Activated CD4-positive, alpha-beta memory T cell treated with anti-CD3 and anti-CD28 coated beads, Interleukin-2, amount 10 ng/mL, durations not matched to agents 7 days and 5 days (primary cell): ENCODE measurements around the gene ARHGAP30. TPM values are rescaled to one million over a fixed set of nuclear protein-coding genes. Genes with fewer than 3 reads are reported as not detected.

Source experiments
- CTCF ChIA-PET: fragments of 350-600 bp; sonication (Branson Sonifier 250); formaldehyde crosslinking; loops from one replicate; lab custom pipeline; 2021; ENCODE audit warnings: antibody characterized with exemption, inconsistent platforms; lab: Charles Lee
- POLR2A ChIA-PET: fragments of 350-600 bp; sonication (Branson Sonifier 250); formaldehyde crosslinking; loops from one replicate; lab custom pipeline; 2021; ENCODE audit warnings: antibody characterized with exemption; lab: Charles Lee
- DNase-seq: peaks from one replicate; pipeline ENCODE4 v3.0.0-alpha.2; 2020
- H3K27ac Mint-ChIP-seq: one replicate; pipeline ENCODE4 v1.8.0; 2021; ENCODE audit warnings: mild to moderate bottlenecking, mixed read lengths
- H3K27me3 Mint-ChIP-seq: one replicate; pipeline ENCODE4 v1.8.0; 2021; ENCODE audit warnings: mixed read lengths
- H3K36me3 Mint-ChIP-seq: one replicate; pipeline ENCODE4 v1.8.0; 2021; ENCODE audit warnings: low read depth, mixed read lengths
- H3K4me1 Mint-ChIP-seq: one replicate; pipeline ENCODE4 v1.8.0; 2021; ENCODE audit warnings: mixed read lengths
- H3K4me3 Mint-ChIP-seq: one replicate; pipeline ENCODE4 v1.8.0; 2021; ENCODE audit warnings: mild to moderate bottlenecking, mixed read lengths
- H3K9me3 Mint-ChIP-seq: one replicate; pipeline ENCODE4 v1.8.0; 2021; ENCODE audit warnings: mixed read lengths
- total RNA-seq, 2 experiments: library from RNA; stranded (reverse); gene quantifications; one replicate each; pipeline ENCODE4 v1.2.3, GENCODE V29; 2021

Gene ARHGAP30
- total RNA-seq, 2 experiments from 2014 or later: 331 to 339 TPM

DNA sequence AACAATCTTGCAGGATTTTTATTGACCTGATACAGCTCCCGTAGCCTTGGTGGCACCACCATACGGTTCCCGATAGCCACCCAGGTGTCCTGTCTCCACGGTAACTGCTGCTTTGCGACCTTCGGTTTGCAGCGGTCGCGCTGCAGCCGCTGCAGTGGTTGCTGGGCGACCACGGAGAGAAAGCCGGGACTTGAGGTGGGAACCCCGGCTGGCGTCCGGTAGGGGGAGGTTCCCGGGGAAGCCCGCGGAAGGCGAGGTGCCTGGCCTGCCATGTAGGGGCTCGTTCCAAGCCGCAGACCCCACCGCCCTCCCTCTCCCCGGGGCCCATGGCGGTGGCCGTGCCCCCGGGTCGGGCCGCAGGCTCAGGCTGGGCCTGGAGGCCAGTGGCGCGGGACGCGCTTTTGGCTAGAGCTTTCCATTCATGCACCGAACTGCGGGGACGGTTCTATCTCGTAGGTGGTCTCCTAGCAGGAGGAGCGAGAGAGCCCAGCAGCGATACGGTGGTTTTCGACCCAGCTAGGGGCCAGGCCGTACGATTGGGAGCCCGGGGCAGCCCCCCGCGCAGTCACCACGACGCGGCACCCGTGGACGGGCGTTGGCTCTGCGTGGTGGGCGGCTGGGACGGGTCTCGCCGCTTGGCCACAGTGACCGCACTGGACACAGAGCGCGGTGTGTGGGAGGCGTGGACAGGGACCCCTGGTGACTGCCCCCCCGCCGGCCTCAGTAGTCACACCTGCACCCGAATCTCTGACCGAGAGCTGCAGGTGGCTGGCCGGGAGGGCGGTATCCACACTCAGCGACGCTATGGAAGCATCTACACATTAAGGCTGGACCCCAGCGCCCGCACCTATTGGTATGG is 28.7 kb upstream of the ARHGAP30 start, which contains the start of gene KLHDC9:
TSS of gene KLHDC9 (plus strand) at position 152 of the 859 bp plus-strand sequence. CDS start at position 327, 175 bp downstream.
- Mint-ChIP-seq H3K4me1 (peaks cover 23% of the 10 kb centered on the region), H3K27ac (peak within 1 kb of the TSS; percentile 69), H3K36me3 (peaks cover 29% of the 10 kb centered on the region), H3K27me3 (peaks cover 6% of the 10 kb centered on the region), H3K4me3 (peak within 1 kb of the TSS; percentile 85), H3K9me3 (no peaks in the 10 kb centered on the region)
- ChIA-PET CTCF (interaction anchor here (0.6 to 7.5 kb wide), 28 partner anchors 10 to 429 kb away, joined by 3 to 128 read pairs (median 6); partner anchors contain the start of genes ARHGAP30, DEDD, F11R and ITLN2), POLR2A (interaction anchor here (0.6 to 9.5 kb wide), 16 partner anchors 11 to 254 kb away, joined by 3 to 142 read pairs (median 4); partner anchors contain the start of genes ARHGAP30, F11R, NIT1 and PFDN2)
- DNase-seq: peak; percentile 81

DNA sequence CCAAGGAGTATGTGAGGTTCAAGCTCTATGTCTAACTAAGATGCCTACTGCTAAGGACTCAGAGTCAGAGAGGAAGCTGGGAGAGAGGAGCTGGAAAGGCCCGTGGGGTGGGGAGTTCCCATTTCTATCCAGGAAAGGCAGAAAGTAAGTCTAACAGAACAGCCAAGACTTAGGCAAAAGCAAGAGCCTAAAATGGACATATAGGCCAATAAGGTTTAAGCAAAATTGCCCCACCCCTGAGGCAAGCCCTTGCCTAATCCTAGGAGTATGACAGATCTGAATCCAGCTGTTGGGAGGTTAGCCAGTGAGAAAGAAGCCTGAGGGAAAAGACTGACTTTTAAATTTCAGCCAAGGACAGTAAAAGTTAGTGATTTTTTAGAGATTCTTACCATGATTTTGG is 26.8 kb upstream of the ARHGAP30 start:
- ChIA-PET CTCF (interaction anchor here (0.6 to 7.5 kb wide), 18 partner anchors 8 to 262 kb away, joined by 3 to 128 read pairs (median 8); partner anchors contain the start of genes ARHGAP30, DEDD, NECTIN4 and NIT1), POLR2A (interaction anchor here (0.9 to 9.5 kb wide), 6 partner anchors 27 to 80 kb away, joined by 3 to 142 read pairs (median 8); partner anchors contain the start of genes ARHGAP30, B4GALT3, F11R and TSTD1)
- H3K4me1 Mint-ChIP-seq: peaks cover 39% of the 10 kb centered on the region
- peaks cover 6% of the 10 kb centered on the region for H3K27me3 Mint-ChIP-seq
- no peak overlapping the region for H3K27ac Mint-ChIP-seq
- H3K4me3 Mint-ChIP-seq: no peak overlapping the region
- DNase-seq: no peak
- H3K36me3 Mint-ChIP-seq: peaks cover 24% of the 10 kb centered on the region
- H3K9me3 Mint-ChIP-seq: no peaks in the 10 kb centered on the region

DNA sequence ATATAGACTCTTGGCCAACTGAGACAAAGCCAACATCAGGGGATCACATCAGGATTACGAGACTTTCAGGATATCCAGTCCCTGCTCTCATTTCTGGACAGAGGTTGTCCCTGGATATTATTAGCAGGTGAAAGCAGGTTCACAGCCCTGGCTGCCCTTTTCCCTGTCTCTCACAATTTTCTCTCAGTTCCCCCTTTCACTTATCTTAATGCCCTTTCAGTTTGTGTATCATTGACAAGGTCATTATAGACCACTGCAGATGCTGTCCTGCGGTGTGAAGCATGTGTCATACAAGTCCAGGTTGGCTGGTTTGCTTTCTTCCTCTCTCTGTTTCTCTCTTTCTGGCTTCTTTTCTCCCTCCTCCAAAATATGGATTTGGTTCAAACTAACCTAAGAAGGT is 26.3 kb upstream of the ARHGAP30 start:
- Mint-ChIP-seq H3K27ac (no peak overlapping the region), H3K27me3 (peaks cover 6% of the 10 kb centered on the region), H3K9me3 (no peaks in the 10 kb centered on the region), H3K36me3 (peaks cover 21% of the 10 kb centered on the region), H3K4me3 (no peak overlapping the region), H3K4me1 (peaks cover 40% of the 10 kb centered on the region)
- CTCF ChIA-PET: interaction anchor here (1.2 to 7.5 kb wide), 10 partner anchors 11 to 102 kb away, joined by 3 to 128 read pairs (median 17); partner anchors contain the start of genes ARHGAP30, DEDD, TSTD1 and USF1
- POLR2A ChIA-PET: interaction anchor here (7.2 to 9.5 kb wide), 2 partner anchors 27 to 50 kb away, joined by 78 to 142 read pairs; partner anchors contain the start of genes ARHGAP30 and USF1
- no peak for DNase-seq

DNA sequence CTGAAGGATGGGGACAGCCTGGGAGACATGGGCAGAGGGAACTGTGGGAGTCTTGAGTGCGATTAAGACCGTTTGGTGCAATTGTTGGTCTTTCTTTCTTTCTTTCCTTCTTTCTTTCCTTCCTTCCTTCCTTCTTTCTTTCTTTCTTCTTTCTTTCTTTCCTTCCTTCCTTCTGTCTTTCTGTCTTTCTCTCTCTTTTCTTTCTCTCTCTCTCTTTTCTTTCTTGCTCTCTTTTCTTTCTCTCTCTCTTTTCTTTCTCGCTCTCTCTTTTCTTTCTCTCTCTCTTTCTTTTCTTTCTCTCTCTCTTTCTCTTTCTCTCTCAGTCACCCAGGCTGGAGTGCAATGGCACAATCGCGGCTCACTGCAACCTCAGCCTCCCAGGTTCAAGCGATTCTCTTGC is 25.5 kb upstream of the ARHGAP30 start:
- no peak for DNase-seq
- Mint-ChIP-seq H3K4me1 (peaks cover 46% of the 10 kb centered on the region), H3K9me3 (no peaks in the 10 kb centered on the region), H3K27ac (no peak overlapping the region), H3K36me3 (peaks cover 19% of the 10 kb centered on the region), H3K4me3 (no peak overlapping the region), H3K27me3 (peaks cover 6% of the 10 kb centered on the region)
- CTCF ChIA-PET: interaction anchor here (0.7 to 7.5 kb wide), 5 partner anchors 23 to 98 kb away, joined by 4 to 128 read pairs (median 34); partner anchors contain the start of genes ARHGAP30, NIT1, PFDN2 and TSTD1
- POLR2A ChIA-PET: interaction anchor here (1.1 to 9.5 kb wide), 3 partner anchors 9 to 49 kb away, joined by 3 to 142 read pairs (median 78); partner anchors contain the start of genes ARHGAP30 and USF1

DNA sequence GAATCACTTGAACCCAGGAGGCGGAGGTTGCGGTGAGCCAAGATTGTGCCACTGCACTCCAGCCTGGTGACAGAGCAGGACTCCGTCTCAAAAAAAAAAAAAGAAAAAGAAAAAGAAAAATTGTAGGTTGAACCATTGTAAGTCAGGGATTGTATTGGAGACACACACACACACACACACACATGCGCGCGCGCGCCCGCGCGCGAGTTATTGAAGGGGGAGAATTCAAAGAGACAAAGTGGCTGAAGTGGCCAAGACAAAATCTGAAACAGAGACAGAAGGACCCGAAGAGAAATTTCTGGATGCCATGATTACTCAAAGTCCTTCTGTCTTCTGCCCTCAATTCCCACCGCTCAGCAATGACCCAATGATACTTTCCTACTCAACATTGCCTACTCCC is 24.8 kb upstream of the ARHGAP30 start:
- H3K27me3 Mint-ChIP-seq: peaks cover 6% of the 10 kb centered on the region
- H3K4me1 Mint-ChIP-seq: peaks cover 46% of the 10 kb centered on the region
- no peak overlapping the region for H3K4me3 Mint-ChIP-seq
- no peaks in the 10 kb centered on the region for H3K9me3 Mint-ChIP-seq
- H3K27ac Mint-ChIP-seq: no peak overlapping the region
- DNase-seq: no peak
- H3K36me3 Mint-ChIP-seq: peaks cover 13% of the 10 kb centered on the region
- CTCF ChIA-PET: interaction anchor here (0.7 to 7.5 kb wide), 5 partner anchors 16 to 97 kb away, joined by 3 to 128 read pairs (median 30); partner anchors contain the start of genes ARHGAP30, NIT1, PFDN2 and USF1
- POLR2A ChIA-PET: interaction anchor here (0.6 to 9.5 kb wide), 4 partner anchors 9 to 55 kb away, joined by 3 to 142 read pairs (median 40); partner anchors contain the start of genes ARHGAP30 and USF1

DNA sequence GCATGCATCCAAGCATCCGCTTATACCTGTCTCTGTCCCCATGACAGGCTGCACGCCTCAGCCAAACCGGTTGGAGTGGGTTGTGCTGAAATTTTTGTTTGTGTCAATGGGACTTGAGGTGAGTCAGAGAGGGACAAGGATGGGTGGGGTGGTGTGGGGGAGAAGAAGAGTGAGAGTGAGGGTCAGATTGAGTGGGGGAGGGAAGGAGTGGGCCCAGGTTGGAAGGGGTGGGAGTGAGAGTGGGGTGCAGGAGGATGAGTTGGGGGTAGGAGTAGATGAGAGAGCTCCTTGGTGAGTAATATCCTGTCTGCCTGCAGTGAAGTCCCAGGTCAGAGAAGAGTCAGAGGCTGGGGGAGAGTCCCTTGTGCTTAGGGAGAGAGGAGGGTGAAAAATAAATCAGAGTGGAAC is 22.9 kb upstream of the ARHGAP30 start:
- peak; percentile 27 for DNase-seq
- Mint-ChIP-seq H3K27me3 (peaks cover 6% of the 10 kb centered on the region), H3K4me3 (no peak overlapping the region), H3K36me3 (peaks cover 2% of the 10 kb centered on the region), H3K4me1 (peaks cover 34% of the 10 kb centered on the region), H3K27ac (no peak overlapping the region), H3K9me3 (no peaks in the 10 kb centered on the region)
- CTCF ChIA-PET: interaction anchor here (0.7 to 7.5 kb wide), 4 partner anchors 22 to 139 kb away, joined by 3 to 128 read pairs (median 3); partner anchors contain the start of genes ARHGAP30 and TSTD1
- POLR2A ChIA-PET: interaction anchor here (0.8 to 9.5 kb wide), 3 partner anchors 20 to 25 kb away, joined by 3 to 142 read pairs (median 4); partner anchors contain the start of genes ARHGAP30, NIT1 and PFDN2

DNA sequence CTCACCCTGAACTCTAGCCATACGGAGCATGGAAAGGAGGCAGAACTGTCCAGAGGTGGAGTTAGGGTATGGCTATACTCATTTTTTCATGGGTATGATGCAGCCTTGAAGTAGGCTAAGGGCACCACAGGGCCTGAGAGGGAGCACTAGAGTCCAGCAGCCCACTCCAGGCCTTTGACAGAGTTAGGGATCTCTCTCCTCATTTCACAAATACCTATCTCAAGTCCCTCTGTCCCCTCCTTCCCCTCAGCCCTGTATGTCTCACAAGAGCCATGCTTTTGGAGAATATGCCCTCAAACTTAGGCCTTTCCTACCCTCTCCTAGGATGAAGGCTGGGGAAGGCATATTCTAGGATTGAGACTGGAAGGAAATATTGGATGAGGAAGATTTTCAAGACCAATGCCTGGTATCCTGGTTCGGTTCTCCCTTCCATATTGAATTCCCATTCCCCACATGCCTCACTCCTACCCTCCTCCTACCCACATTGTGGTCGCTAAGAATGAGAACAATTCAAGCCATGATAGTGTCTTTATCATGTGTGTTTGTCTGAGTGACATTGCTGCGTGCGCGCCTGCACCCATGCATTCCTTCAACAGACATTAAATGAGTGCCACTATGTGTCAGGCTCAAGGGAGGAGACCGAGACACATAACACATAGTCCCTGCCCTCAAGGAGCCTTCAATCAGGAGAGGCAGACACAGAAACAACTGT is 22.3 kb upstream of the ARHGAP30 start:
- Mint-ChIP-seq H3K4me1 (peaks cover 28% of the 10 kb centered on the region), H3K4me3 (no peak overlapping the region), H3K9me3 (no peaks in the 10 kb centered on the region), H3K27ac (no peak overlapping the region), H3K27me3 (peaks cover 6% of the 10 kb centered on the region), H3K36me3 (no peaks in the 10 kb centered on the region)
- DNase-seq: no peak
- ChIA-PET POLR2A (interaction anchor here (0.8 to 1.0 kb wide), 2 partner anchors 20 to 26 kb away, joined by 3 to 4 read pairs; partner anchors contain the start of genes NIT1 and PFDN2), CTCF (interaction anchor here (0.7 to 7.5 kb wide), 3 partner anchors 21 to 95 kb away, joined by 3 to 128 read pairs (median 3); partner anchors contain the start of genes ARHGAP30 and TSTD1)

DNA sequence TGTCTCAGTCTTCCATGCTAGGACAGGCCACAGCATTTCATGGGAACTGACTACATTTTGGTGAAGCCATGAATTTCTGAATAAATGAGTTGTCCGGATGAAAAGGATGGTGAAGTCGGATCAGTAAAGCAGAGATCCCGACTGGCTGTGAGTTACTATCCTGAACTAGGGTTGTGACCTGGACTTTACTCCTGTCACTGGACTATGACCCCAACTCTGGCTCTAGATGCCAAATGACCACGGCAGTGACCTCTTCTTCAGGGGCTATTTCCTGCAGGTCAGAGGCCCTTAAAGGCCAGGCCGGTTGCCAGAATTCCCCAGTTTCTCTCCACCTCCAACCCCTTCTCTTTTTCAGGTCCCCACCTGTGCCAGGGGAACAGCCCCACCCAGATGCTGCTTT is 21.4 kb upstream of the ARHGAP30 start:
- no peaks in the 10 kb centered on the region for H3K9me3 Mint-ChIP-seq
- H3K27ac Mint-ChIP-seq: no peak overlapping the region
- H3K27me3 Mint-ChIP-seq: peaks cover 6% of the 10 kb centered on the region
- DNase-seq: no peak
- ChIA-PET CTCF (no interaction called here), POLR2A (interaction anchor here (3.3 kb wide), 1 partner anchor 23 kb away, joined by 20 read pairs; the partner anchor contains the start of gene ARHGAP30)
- H3K36me3 Mint-ChIP-seq: no peaks in the 10 kb centered on the region
- no peak overlapping the region for H3K4me3 Mint-ChIP-seq
- peaks cover 23% of the 10 kb centered on the region for H3K4me1 Mint-ChIP-seq

DNA sequence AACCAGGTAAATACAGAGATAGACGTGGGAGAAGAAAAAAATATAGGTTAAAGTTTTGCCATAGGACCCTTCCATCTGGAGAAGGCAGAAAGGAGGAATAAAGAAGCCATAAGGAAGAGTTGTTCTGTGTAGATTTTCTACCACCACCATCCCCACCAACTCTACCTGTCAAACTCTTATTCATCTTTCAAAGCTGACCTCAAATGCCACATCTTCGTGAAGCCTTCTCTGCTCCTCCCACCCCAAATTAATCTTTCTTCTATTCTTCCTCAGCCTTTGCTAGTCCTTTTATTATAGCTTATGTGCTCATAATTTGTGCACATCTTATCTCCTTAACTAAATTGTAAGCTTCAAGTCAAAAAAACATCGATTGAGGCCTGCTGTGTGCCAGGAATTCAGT is 20.9 kb upstream of the ARHGAP30 start:
- no peak overlapping the region for H3K4me3 Mint-ChIP-seq
- H3K9me3 Mint-ChIP-seq: no peaks in the 10 kb centered on the region
- peaks cover 23% of the 10 kb centered on the region for H3K4me1 Mint-ChIP-seq
- no peak for DNase-seq
- ChIA-PET CTCF (no interaction called here), POLR2A (interaction anchor here (3.3 kb wide), 1 partner anchor 22 kb away, joined by 20 read pairs; the partner anchor contains the start of gene ARHGAP30)
- no peaks in the 10 kb centered on the region for H3K36me3 Mint-ChIP-seq
- no peak overlapping the region for H3K27ac Mint-ChIP-seq
- peaks cover 6% of the 10 kb centered on the region for H3K27me3 Mint-ChIP-seq

DNA sequence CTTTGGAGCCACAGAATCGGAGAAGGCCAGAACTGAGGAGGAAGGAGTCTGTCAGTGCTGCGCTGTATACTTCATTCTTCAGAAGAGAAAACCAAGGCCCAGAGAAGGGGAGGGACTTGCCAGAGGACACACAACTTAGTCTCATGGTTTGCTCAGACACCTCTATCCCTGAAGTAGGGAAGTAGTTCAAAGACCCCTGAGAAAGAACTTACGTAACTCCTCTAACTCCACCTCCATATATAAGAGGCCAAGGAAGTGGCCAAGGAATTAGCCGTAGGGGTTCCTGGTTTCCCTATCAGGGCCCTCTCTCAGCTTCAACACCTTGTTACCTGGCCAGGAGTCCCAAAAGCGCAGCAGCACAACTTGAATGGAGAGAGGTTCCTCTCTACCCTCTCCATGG is 20.2 kb upstream of the ARHGAP30 start:
- Mint-ChIP-seq H3K4me1 (peaks cover 23% of the 10 kb centered on the region), H3K4me3 (no peak overlapping the region), H3K36me3 (no peaks in the 10 kb centered on the region), H3K9me3 (no peaks in the 10 kb centered on the region), H3K27ac (no peak overlapping the region), H3K27me3 (peaks cover 5% of the 10 kb centered on the region)
- no peak for DNase-seq
- ChIA-PET CTCF (no interaction called here), POLR2A (interaction anchor here (1.3 to 3.3 kb wide), 2 partner anchors 21 to 45 kb away, joined by 5 to 20 read pairs; partner anchors contain the start of genes ARHGAP30 and USF1)

DNA sequence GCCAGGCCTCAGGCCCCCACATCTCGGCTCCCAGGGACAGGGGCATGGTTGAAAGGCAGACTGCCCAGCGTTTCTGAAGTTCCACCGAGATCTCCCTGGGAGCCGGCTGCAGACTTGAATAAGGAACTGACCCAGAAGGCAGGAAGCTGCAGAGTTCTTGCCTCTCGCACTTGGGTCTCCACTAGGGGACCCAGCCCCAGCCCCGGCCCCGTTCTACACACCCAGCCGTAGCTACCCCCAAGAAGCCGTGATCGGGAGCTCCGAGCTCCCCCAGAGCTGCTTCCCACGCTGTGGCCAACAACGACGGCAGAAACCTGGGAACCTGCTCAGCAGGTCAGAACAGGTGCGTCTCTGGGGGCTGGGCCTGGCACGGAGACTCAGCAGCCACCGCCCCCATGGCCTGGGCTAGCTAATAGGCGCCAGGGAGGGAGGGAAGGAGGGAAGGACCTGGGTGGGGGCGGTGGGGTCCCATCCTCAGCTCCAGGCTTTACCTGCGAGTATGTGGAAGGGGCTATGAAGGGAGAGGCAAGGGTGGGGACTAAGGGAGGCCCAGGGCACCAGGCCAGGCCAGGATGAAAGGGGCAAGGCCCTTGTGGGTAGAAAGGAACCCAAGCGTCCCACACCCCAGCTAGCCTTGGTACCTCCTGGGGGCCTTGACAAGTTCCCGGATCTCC is 19.7 kb upstream of the ARHGAP30 start, which contains the start of gene NECTIN4:
TSS of gene NECTIN4 (minus strand) at position 308 of the 674 bp plus-strand sequence. CDS start at position 46, 262 bp downstream.
- H3K9me3 Mint-ChIP-seq: no peaks in the 10 kb centered on the region
- no peak for DNase-seq
- CTCF ChIA-PET: interaction anchor here (1.9 kb wide), 1 partner anchor 8 kb away, joined by 6 read pairs; the partner anchor contains the start of gene KLHDC9
- POLR2A ChIA-PET: interaction anchor here (1.3 to 3.3 kb wide), 2 partner anchors 21 to 44 kb away, joined by 5 to 20 read pairs; partner anchors contain the start of genes ARHGAP30 and USF1
- H3K27ac Mint-ChIP-seq: no peak within 1 kb of the TSS
- no peak within 1 kb of the TSS for H3K4me3 Mint-ChIP-seq
- peaks cover 23% of the 10 kb centered on the region for H3K4me1 Mint-ChIP-seq
- no peaks in the 10 kb centered on the region for H3K36me3 Mint-ChIP-seq
- peaks cover 2% of the 10 kb centered on the region for H3K27me3 Mint-ChIP-seq
